Measurements from ENCODE around the gene TEX54. TPM values are rescaled to one million over a fixed set of nuclear protein-coding genes. Genes with fewer than 3 reads are reported as not detected.

The TEX54 gene
- total RNA-seq, 1 experiment from 2014 or later: not detected

GRCh38 chr11:62854013-62854824, 21.6 kb upstream of the TEX54 start:
- peaks cover 83% of the 10 kb centered on the region for H3K36me3 Mint-ChIP-seq (ENCODE audit: insufficient read depth, unreplicated experiment)

DNA sequence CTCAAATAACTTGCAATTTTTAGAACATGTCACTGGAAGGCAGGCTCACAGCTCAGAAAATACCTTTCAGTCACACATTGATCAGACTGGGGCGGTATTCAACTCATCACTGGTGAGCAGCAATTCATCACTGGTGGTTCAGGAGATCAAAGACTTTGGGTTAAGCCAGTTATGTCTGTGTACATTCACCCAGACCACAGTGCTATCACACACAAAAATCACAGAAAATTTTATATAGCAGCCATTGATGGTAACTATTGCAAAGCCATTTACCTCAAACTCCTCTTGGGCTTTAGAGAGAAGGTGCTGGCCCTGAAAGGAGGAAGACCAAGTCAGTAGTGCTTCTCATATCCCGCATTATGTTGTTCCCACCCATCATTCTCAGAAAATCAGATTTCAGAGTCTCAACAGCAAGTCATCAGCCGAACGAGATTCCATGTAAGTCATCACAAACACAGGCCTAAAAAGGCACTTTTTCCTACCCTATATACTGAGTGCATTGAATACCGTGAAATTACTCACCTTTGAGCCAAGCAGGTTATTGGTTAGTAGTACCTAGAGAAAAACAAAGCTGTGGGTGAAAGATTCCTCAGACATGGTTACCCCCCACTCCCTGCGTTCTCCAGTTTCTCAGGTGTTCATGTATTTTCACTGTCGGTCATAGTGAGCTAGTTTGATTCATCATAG, 20.8 kb upstream of the TEX54 start:
- CTCF ChIA-PET: no interaction called here
- peak overlapping the region; percentile 34 for H3K27ac Mint-ChIP-seq (ENCODE audit: unreplicated experiment)
- no TSS peak for BruUV-seq (replicated peaks)
- H3K36me3 Mint-ChIP-seq (ENCODE audit: insufficient read depth, unreplicated experiment): peaks cover 83% of the 10 kb centered on the region
- intact Hi-C loops (cut with micrococcal nuclease; ENCODE audit: unreplicated experiment): no loop called here
- TF ChIP-seq, protein P1, sequence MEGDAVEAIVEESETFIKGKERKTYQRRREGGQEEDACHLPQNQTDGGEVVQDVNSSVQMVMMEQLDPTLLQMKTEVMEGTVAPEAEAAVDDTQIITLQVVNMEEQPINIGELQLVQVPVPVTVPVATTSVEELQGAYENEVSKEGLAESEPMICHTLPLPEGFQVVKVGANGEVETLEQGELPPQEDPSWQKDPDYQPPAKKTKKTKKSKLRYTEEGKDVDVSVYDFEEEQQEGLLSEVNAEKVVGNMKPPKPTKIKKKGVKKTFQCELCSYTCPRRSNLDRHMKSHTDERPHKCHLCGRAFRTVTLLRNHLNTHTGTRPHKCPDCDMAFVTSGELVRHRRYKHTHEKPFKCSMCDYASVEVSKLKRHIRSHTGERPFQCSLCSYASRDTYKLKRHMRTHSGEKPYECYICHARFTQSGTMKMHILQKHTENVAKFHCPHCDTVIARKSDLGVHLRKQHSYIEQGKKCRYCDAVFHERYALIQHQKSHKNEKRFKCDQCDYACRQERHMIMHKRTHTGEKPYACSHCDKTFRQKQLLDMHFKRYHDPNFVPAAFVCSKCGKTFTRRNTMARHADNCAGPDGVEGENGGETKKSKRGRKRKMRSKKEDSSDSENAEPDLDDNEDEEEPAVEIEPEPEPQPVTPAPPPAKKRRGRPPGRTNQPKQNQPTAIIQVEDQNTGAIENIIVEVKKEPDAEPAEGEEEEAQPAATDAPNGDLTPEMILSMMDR (IDR thresholded peaks at IDR 0.05; ENCODE audit: unreplicated experiment): no peak
- H3K4me1 Mint-ChIP-seq (ENCODE audit: low read depth, unreplicated experiment): peaks cover 38% of the 10 kb centered on the region
- no peak for DNase-seq
- no peaks in the 10 kb centered on the region for H3K9me3 Mint-ChIP-seq (ENCODE audit: low read depth, unreplicated experiment)
- peak overlapping the region; percentile 61 for H3K4me3 Mint-ChIP-seq (ENCODE audit: low read depth, unreplicated experiment)
- no peaks in the 10 kb centered on the region for H3K27me3 Mint-ChIP-seq (ENCODE audit: unreplicated experiment)

More at GRCh38 chr11:62854013-62854824, 21.6 kb upstream of the TEX54 start:
- H3K27me3 Mint-ChIP-seq (ENCODE audit: unreplicated experiment): no peaks in the 10 kb centered on the region
- peaks cover 43% of the 10 kb centered on the region for H3K4me1 Mint-ChIP-seq (ENCODE audit: low read depth, unreplicated experiment)
- TF ChIP-seq, protein P1 (IDR thresholded peaks at IDR 0.05; ENCODE audit: unreplicated experiment): no peak
- BruUV-seq (replicated peaks): no TSS peak
- CTCF ChIA-PET: interaction anchor here (0.6 kb wide), 1 partner anchor 199 kb away, joined by 3 read pairs; no protein-coding TSS in a partner anchor
- H3K9me3 Mint-ChIP-seq (ENCODE audit: low read depth, unreplicated experiment): no peaks in the 10 kb centered on the region
- H3K27ac Mint-ChIP-seq (ENCODE audit: unreplicated experiment): peak overlapping the region; percentile 98
- DNase-seq: no peak
- intact Hi-C loops (cut with micrococcal nuclease; ENCODE audit: unreplicated experiment): no loop called here
- peak overlapping the region; percentile 61 for H3K4me3 Mint-ChIP-seq (ENCODE audit: low read depth, unreplicated experiment)

DNA sequence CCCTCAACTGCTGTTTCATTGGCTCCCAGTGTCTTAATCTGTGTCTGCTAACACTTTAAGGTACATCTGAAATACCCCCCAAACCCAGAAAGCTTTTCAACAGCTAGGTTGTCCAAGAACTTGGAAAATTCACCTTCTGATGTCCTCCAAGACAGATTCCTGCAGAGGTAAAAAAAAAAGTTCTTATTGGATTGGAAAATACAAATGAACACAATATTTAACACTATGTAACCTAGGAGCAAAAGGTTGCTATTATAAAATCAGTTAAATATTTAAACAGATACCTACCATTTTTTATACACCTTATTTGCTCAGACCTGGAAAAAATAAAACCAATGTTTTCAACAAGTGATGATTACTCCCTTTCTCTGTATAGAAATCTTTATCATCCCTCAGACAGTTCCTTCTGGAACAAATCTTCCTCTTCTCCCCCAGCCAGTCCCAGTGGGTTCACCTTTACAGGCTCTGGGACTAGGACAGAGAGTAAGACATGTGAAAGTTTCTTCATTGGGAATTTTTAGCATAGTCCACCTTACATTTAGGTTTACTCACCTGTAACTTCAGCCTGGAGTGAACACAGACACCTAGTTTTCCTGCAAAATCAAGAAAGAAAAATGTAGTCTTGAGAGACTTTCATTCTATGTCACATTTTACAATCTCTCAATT, 20.0 kb upstream of the TEX54 start:
- no TSS peak for BruUV-seq (replicated peaks)
- Mint-ChIP-seq H3K4me3 (ENCODE audit: low read depth, unreplicated experiment) (peak overlapping the region; percentile 61), H3K27me3 (ENCODE audit: unreplicated experiment) (no peaks in the 10 kb centered on the region), H3K9me3 (ENCODE audit: low read depth, unreplicated experiment) (no peaks in the 10 kb centered on the region), H3K27ac (ENCODE audit: unreplicated experiment) (peak overlapping the region; percentile 34), H3K36me3 (ENCODE audit: insufficient read depth, unreplicated experiment) (peaks cover 79% of the 10 kb centered on the region), H3K4me1 (ENCODE audit: low read depth, unreplicated experiment) (peaks cover 30% of the 10 kb centered on the region)
- intact Hi-C loops (cut with micrococcal nuclease; ENCODE audit: unreplicated experiment): no loop called here
- CTCF ChIA-PET: interaction anchor here (0.8 to 1.1 kb wide), 2 partner anchors 9 to 31 kb away, joined by 3 read pairs; no protein-coding TSS in a partner anchor
- TF ChIP-seq, protein P1 (IDR thresholded peaks at IDR 0.05; ENCODE audit: unreplicated experiment): no peak
- no peak for DNase-seq

- TF ChIP-seq, protein P1 (IDR thresholded peaks at IDR 0.05; ENCODE audit: unreplicated experiment): no peak
- Mint-ChIP-seq H3K36me3 (ENCODE audit: insufficient read depth, unreplicated experiment) (peaks cover 72% of the 10 kb centered on the region), H3K27ac (ENCODE audit: unreplicated experiment) (peak overlapping the region; percentile 34), H3K4me3 (ENCODE audit: low read depth, unreplicated experiment) (peak overlapping the region; percentile 22), H3K4me1 (ENCODE audit: low read depth, unreplicated experiment) (peaks cover 25% of the 10 kb centered on the region), H3K27me3 (ENCODE audit: unreplicated experiment) (no peaks in the 10 kb centered on the region), H3K9me3 (ENCODE audit: low read depth, unreplicated experiment) (no peaks in the 10 kb centered on the region)
- no TSS peak for BruUV-seq (replicated peaks)
- no peak for DNase-seq
- intact Hi-C loops (cut with micrococcal nuclease; ENCODE audit: unreplicated experiment): no loop called here
- CTCF ChIA-PET: interaction anchor here (0.8 to 1.1 kb wide), 3 partner anchors 10 to 66 kb away, joined by 3 read pairs; no protein-coding TSS in a partner anchor
Measured at GRCh38 chr11:62851807-62852522, 19.3 kb upstream of the TEX54 start.

All from Calu3 (cell line).